Brain microvascular endothelial cell (primary cell): Measurements from ENCODE around the gene MEX3D.
"Not testable (repeated sequence)": the region's sequence is repeated elsewhere in the genome, so short reads cannot be mapped to it uniquely, and the experiment has no call there.

Experiments used
- DNase-seq: peaks from one replicate; pipeline ENCODE4 v3.0.0-alpha.2; 2020
- H3K27ac ChIP-seq: fragments of 250-450 bp; sonication (Bioruptor Pico); 2 replicates; pipeline ENCODE4 v1.5.1; 2020; ENCODE audit warnings: mild to moderate bottlenecking, moderate library complexity
- H3K27me3 ChIP-seq: fragments of 250-450 bp; sonication (Bioruptor Pico); replicated peaks from 2 replicates; pipeline ENCODE4 v1.5.1; 2020; ENCODE audit warnings: mild to moderate bottlenecking
- H3K36me3 ChIP-seq: fragments of 250-450 bp; sonication (Bioruptor Pico); replicated peaks from 2 replicates; pipeline ENCODE4 v1.5.1; 2020; ENCODE audit warnings: mild to moderate bottlenecking
- H3K4me3 ChIP-seq: 2 replicates; pipeline ENCODE4 v1.5.1; 2011; ENCODE audit warnings: low read depth, mild to moderate bottlenecking, control low read depth, low read length, moderate library complexity
- CTCF ChIP-seq: IDR thresholded peaks from 2 replicates; pipeline ENCODE4 v1.5.1; 2011; ENCODE audit warnings: low read depth, mild to moderate bottlenecking, moderate library complexity, low read length, control low read depth, inconsistent platforms; ENCODE audit errors: missing control alignments
- in situ Hi-C: cut with HindIII; loops from 2 replicates; pipeline ENCODE4 v1.10.0; 2017; ENCODE audit warnings: low sequenced_read_pairs, low pct_ligation_motif_present

Gene MEX3D

GRCh38 chr19:1551068-1552040, 16.8 kb downstream of the MEX3D start:
- peaks cover 4% of the 10 kb centered on the region for H3K36me3 ChIP-seq
- no peak for TF ChIP-seq CTCF
- in situ Hi-C loops, result no loop called here
- H3K27ac ChIP-seq, result no peak overlapping the region
- H3K27me3 ChIP-seq, result no peaks in the 10 kb centered on the region
- H3K4me3 ChIP-seq, result no peak overlapping the region
- no peak for DNase-seq

GRCh38 chr19:1549332-1549945, 18.7 kb downstream of the MEX3D start:
- no peak overlapping the region for H3K4me3 ChIP-seq
- no peak overlapping the region for H3K27ac ChIP-seq
- in situ Hi-C loops, result no loop called here
- H3K36me3 ChIP-seq, result no peaks in the 10 kb centered on the region
- no peaks in the 10 kb centered on the region for H3K27me3 ChIP-seq
- DNase-seq, result no peak
- TF ChIP-seq CTCF, result no peak

- no peak overlapping the region for H3K4me3 ChIP-seq
- TF ChIP-seq CTCF, result no peak
- H3K27ac ChIP-seq, result no peak overlapping the region
- no peak for DNase-seq
- no peaks in the 10 kb centered on the region for H3K27me3 ChIP-seq
- H3K36me3 ChIP-seq, result no peaks in the 10 kb centered on the region
- in situ Hi-C loops, result no loop called here
Measured at GRCh38 chr19:1540365-1540925, 27.7 kb downstream of the MEX3D start.

- H3K4me3 ChIP-seq, H3K36me3 ChIP-seq, H3K27ac ChIP-seq, in situ Hi-C loops, DNase-seq, H3K27me3 ChIP-seq: not testable (repeated sequence)
Measured at GRCh38 chr19:1539749-1540148, 28.4 kb downstream of the MEX3D start.

- no peak for DNase-seq
- no peak for TF ChIP-seq CTCF
- H3K36me3 ChIP-seq, result no peaks in the 10 kb centered on the region
- H3K4me3 ChIP-seq, result no peak overlapping the region
- H3K27me3 ChIP-seq, result no peaks in the 10 kb centered on the region
- no peak overlapping the region for H3K27ac ChIP-seq
- in situ Hi-C loops, result no loop called here
Measured at GRCh38 chr19:1538978-1539377, 29.1 kb downstream of the MEX3D start.

GRCh38 chr19:1535699-1536098, 32.4 kb downstream of the MEX3D start:
- H3K27me3 ChIP-seq, H3K4me3 ChIP-seq: not testable (repeated sequence)

More at GRCh38 chr19:1535699-1536098, 32.4 kb downstream of the MEX3D start:
- H3K27ac ChIP-seq, DNase-seq, H3K36me3 ChIP-seq, in situ Hi-C loops: not testable (repeated sequence)
